NK-92 (cell line): ENCODE results near the gene SPRED3.
"Not testable (repeated sequence)": the region's sequence is repeated elsewhere in the genome, so short reads cannot be mapped to it uniquely, and the experiment has no call there.

Experiments
- DNase-seq: peaks from one replicate; lab custom pipeline; 2025; ENCODE audit not compliant: unreplicated experiment; lab: John Stamatoyannopoulos, UW

The SPRED3 gene

DNA sequence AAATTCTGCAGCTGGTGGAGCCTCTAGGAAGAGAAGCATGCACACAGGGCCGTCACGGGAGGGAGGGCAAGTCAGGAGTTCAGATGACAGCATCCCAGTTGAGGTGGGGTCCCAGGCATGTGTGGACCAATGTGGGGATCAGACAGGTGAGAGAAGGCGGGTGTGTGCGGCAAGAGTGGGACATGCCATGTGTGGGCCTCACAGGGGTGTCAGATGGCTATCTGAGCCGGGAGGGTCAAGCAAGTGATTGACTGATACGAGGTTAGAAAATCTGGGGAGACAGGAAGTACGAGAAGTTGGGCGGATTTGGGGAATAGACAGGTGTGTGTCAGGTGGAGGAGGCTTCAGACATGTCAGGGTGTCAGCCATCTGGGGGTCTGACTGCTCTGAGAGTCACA, 28.6 kb downstream of the SPRED3 start:
- DNase-seq, result no peak

DNA sequence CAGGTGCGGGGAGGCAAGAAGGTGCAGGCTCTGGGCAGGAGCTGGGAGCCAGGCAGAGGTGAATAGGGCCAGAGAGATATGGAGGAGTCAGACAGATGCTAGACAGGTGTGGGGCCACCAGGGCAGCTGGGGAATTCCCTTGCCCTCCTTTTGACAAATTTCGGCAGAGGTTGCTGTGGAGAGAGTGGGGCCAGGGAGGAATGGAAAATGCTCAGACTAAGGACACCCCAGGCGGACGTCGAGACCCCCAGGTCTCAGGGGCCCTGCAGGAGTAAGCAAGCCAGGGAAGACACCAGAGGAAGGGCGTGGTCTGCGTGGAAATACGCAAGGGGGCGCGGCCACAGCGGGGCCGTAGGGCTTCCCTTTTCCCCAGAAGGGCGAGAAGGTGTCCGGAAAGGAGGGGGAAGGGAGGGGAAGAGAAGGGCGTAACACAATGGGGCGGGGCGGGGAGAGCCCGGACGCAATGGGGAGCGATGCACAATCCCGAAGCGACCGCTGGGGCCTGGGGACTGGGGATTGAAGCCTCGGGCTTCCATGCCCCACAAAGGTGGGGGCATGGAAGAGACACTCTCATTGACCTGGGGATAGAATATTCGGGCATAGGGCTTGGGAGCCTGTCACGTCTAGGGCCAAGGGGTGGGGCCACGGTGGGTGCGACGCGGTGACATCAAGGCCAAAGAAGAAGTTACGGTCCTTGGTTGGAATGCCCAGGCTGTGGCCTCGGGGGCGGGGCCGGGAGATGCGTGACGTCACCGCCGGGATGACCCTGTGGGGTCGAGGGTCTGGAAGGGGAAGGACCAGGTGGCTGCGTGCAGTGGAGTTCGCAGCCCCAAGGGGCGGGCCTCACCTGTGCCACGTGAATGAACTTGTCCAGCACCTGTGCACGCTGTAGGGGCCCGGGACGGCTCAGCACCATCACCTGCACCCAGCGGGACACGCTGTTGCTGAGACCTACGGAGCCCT, 29.3 kb downstream of the SPRED3 start:
- DNase-seq, result no peak

DNA sequence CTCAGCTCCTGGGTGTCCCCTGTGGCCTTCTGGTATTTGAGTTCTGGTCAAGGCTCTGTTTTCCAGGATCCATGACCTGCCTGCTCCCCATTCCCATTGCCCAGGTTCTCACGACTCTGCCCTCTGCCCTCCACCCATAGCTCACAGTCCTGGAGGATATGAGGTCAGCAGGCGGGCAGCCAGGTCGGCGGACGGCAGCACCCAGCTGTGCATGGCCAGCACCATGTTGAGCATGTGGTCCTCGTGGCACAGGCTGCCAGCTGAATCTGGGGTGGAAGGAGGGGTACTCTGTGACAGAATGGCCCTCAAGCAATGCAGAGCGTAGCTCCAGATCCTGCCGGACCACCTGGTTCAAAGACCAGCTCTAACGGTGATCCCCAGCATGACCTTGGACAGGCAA, 32.4 kb downstream of the SPRED3 start:
- DNase-seq, result no peak

GRCh38 chr19:38421856-38422255, 33.4 kb downstream of the SPRED3 start:
- DNase-seq, result no peak

DNA sequence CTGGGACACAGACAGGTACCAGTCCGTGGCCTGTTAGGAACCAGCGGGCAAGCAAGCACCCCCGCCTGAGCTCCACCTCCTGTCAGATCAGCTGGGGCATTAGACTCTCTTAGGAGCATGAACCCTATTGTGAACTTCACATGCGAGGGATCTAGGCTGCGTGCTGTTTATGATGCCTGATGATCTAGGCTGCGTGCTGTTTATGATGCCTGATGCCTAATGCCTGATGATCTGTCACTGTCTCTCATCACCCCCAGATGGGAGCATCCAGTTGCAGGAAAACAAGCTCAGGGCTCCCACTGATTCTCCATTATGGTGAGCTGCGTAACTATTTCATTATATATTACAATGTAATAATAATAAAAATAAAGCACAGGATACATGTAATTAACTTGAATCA, 33.9 kb downstream of the SPRED3 start:
- DNase-seq, result no peak

- no peak for DNase-seq
Measured at GRCh38 chr19:38424272-38424671, 35.8 kb downstream of the SPRED3 start.

- no peak for DNase-seq
Measured at GRCh38 chr19:38425222-38425809, 36.8 kb downstream of the SPRED3 start.

- no peak for DNase-seq
Measured at GRCh38 chr19:38425810-38426466, 37.4 kb downstream of the SPRED3 start, which contains the start of gene RASGRP4. Gene RASGRP4 (minus strand): TSS chr19:38426219. CDS start chr19:38426091, 128 bp downstream.

- not testable (repeated sequence) for DNase-seq
Measured at GRCh38 chr19:38427035-38427677, 38.7 kb downstream of the SPRED3 start.

GRCh38 chr19:38429055-38429810, 40.7 kb downstream of the SPRED3 start:
- no peak for DNase-seq

DNA sequence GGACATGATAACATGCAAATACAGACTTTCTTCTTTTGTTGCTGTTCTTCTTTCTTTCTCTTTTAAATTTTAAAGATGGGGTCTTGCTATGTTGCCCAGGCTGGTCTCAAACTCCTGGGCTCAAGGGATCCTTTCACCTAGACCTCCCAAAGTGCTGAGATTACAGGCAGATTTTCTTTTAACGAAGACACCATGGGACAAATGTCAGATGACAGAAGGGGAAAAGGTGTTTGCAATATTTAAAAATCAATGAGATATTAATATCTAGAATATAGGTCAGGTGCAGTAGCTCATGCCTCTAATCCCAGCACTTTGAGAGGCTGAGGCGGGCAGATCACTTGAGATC, 41.3 kb downstream of the SPRED3 start:
- DNase-seq, result no peak

DNA sequence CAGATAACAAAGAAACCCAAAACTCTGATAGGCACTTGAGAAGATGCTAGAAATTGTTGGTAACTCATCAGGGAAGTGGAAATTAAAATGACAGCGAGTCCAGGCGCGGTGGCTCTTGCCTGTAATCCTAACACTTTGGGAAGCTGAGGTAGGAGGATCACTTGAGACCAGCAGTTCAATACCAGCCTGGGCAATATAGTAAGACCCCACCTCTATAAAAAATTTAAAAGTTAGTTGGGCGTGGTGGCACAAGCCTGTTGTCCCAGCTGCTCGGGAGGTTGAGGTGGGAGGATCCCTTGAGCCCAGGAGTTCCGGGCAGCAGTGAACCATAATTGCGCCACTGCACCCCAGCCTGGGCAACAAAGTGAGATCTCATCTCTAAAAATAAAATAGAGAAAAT, 42.4 kb downstream of the SPRED3 start:
- DNase-seq, result no peak

DNA sequence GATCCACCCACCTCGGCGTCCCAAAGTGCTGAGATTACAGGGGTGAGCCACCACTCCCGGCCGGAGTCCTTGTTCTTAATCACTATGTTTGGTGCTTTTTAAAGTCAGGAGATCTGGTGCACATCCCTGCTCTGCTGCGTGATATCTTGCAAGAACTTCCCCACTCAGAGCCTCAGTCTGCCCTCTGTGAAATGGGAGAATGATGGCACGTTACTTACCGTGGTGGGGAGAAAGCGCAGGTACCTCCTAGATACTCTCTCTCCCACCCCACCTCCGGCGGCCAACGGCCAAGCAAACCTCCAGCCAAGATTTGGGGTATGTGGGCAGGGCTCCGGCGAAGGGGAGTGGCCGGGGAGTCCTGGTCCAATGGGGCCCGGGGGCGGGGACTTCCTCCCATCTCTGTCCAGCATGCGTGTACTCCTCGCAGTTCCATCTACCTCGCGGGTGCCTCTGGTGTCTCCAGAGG, 44.8 kb downstream of the SPRED3 start, which contains the start of gene RYR1:
TSS of gene RYR1 (plus strand) at position 424 of the 466 bp plus-strand sequence. CDS start 139 bp downstream, outside the sequence.
- DNase-seq, result no peak

DNA sequence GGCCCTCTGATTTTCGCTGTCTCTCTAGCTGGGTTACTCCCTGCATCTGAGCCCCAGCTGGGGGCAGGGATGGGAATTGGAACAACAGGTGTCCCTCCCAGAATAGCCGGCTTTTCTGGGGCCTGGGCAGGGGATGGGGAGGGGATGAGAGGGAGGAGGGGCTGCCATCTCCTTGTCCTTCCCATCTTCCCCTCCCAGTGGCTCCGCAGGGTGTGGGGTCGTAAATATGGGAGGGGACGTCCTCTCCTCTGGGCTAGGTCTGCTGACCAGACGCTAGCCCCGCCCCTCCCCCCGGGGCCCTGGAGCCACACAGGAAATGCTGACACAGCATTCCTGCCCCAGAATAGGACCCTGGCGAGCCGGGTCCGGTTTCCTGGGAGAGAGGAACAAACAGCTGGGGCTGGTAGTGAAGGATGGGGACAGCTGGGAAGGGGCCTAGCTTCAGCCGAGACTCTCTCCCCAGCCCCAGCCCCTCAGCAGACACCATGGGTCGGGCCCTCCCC, 46.1 kb downstream of the SPRED3 start:
- DNase-seq, result no peak

- no peak for DNase-seq
Measured at GRCh38 chr19:38437295-38437694, 48.8 kb downstream of the SPRED3 start.

DNA sequence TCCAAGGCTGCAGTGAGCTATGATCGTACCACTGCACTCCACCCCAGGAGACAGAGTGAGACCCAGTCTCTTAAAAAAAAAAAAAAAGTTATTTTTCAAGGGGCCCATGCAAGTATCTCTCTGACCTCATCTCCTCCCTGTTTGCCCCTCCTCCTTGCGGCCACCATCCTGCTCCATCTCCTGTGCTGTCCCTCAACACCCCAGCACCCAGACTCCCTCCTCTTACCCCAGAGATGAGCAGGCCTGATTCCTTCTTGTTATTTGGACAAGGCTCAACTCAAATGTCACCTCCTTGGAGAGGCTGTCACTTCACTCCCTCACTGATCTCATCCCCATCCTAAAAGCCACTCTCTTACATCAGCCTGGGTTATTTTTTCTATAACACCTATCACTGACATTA, 49.4 kb downstream of the SPRED3 start:
- no peak for DNase-seq

- DNase-seq, result no peak
Measured at GRCh38 chr19:38440592-38440991, 52.1 kb downstream of the SPRED3 start.

GRCh38 chr19:38441657-38442348, 53.3 kb downstream of the SPRED3 start:
- no peak for DNase-seq

- no peak for DNase-seq
Measured at GRCh38 chr19:38442736-38443135, 54.2 kb downstream of the SPRED3 start.
